ENCODE results near the gene CCDC88C.

The CCDC88C gene

GRCh38 chr14:91315844-91316267, 101.8 kb downstream of the CCDC88C start:
- peaks cover 68% of the 10 kb centered on the region for H3K4me1 Mint-ChIP-seq (ENCODE audit: low read depth)
- peak overlapping the region; percentile 80 for H3K4me3 Mint-ChIP-seq
- H3K27ac Mint-ChIP-seq: peak overlapping the region; percentile 96
- no peaks in the 10 kb centered on the region for H3K27me3 Mint-ChIP-seq (ENCODE audit: low read depth)
- H3K9me3 Mint-ChIP-seq: no peaks in the 10 kb centered on the region
- H3K36me3 Mint-ChIP-seq (ENCODE audit: low read depth): peaks cover 85% of the 10 kb centered on the region
- peak; percentile 88 for DNase-seq (ENCODE audit: low spot score)

GRCh38 chr14:91313852-91314251, 103.8 kb downstream of the CCDC88C start:
- H3K36me3 Mint-ChIP-seq (ENCODE audit: low read depth): peaks cover 87% of the 10 kb centered on the region
- H3K9me3 Mint-ChIP-seq: no peaks in the 10 kb centered on the region
- no peak for DNase-seq (ENCODE audit: low spot score)
- H3K27ac Mint-ChIP-seq: peak overlapping the region; percentile 81
- peak overlapping the region; percentile 80 for H3K4me3 Mint-ChIP-seq
- H3K27me3 Mint-ChIP-seq (ENCODE audit: low read depth): no peaks in the 10 kb centered on the region
- H3K4me1 Mint-ChIP-seq (ENCODE audit: low read depth): peaks cover 69% of the 10 kb centered on the region

GRCh38 chr14:91313154-91313850, 104.3 kb downstream of the CCDC88C start:
- H3K27ac Mint-ChIP-seq: peak overlapping the region; percentile 81
- H3K9me3 Mint-ChIP-seq: no peaks in the 10 kb centered on the region
- DNase-seq (ENCODE audit: low spot score): no peak
- no peaks in the 10 kb centered on the region for H3K27me3 Mint-ChIP-seq (ENCODE audit: low read depth)
- H3K4me3 Mint-ChIP-seq: peak overlapping the region; percentile 80
- peaks cover 67% of the 10 kb centered on the region for H3K4me1 Mint-ChIP-seq (ENCODE audit: low read depth)
- H3K36me3 Mint-ChIP-seq (ENCODE audit: low read depth): peaks cover 89% of the 10 kb centered on the region

- Mint-ChIP-seq H3K27me3 (ENCODE audit: low read depth) (no peaks in the 10 kb centered on the region), H3K27ac (peak overlapping the region; percentile 98), H3K9me3 (no peaks in the 10 kb centered on the region), H3K4me1 (ENCODE audit: low read depth) (peaks cover 53% of the 10 kb centered on the region), H3K4me3 (peak overlapping the region; percentile 82), H3K36me3 (ENCODE audit: low read depth) (peaks cover 90% of the 10 kb centered on the region)
- DNase-seq (ENCODE audit: low spot score): peak; percentile 36
These were observed 106.3 kb downstream of the CCDC88C start for GRCh38 chr14:91311284-91311662.

- peaks cover 90% of the 10 kb centered on the region for H3K36me3 Mint-ChIP-seq (ENCODE audit: low read depth)
- H3K27me3 Mint-ChIP-seq (ENCODE audit: low read depth): no peaks in the 10 kb centered on the region
- DNase-seq (ENCODE audit: low spot score): no peak
- H3K27ac Mint-ChIP-seq: peak overlapping the region; percentile 98
- peaks cover 48% of the 10 kb centered on the region for H3K4me1 Mint-ChIP-seq (ENCODE audit: low read depth)
- no peaks in the 10 kb centered on the region for H3K9me3 Mint-ChIP-seq
- peak overlapping the region; percentile 82 for H3K4me3 Mint-ChIP-seq
These were observed 106.9 kb downstream of the CCDC88C start for GRCh38 chr14:91310606-91311283.

- H3K27me3 Mint-ChIP-seq (ENCODE audit: low read depth): no peaks in the 10 kb centered on the region
- no peaks in the 10 kb centered on the region for H3K9me3 Mint-ChIP-seq
- no peak for DNase-seq (ENCODE audit: low spot score)
- H3K4me3 Mint-ChIP-seq: no peak overlapping the region
- H3K4me1 Mint-ChIP-seq (ENCODE audit: low read depth): peaks cover 46% of the 10 kb centered on the region
- H3K27ac Mint-ChIP-seq: peak overlapping the region; percentile 98
- H3K36me3 Mint-ChIP-seq (ENCODE audit: low read depth): peaks cover 92% of the 10 kb centered on the region
These were observed 107.8 kb downstream of the CCDC88C start for GRCh38 chr14:91309756-91310280.

- no peak for DNase-seq (ENCODE audit: low spot score)
- no peaks in the 10 kb centered on the region for H3K9me3 Mint-ChIP-seq
- H3K36me3 Mint-ChIP-seq (ENCODE audit: low read depth): peaks cover 85% of the 10 kb centered on the region
- peaks cover 33% of the 10 kb centered on the region for H3K4me1 Mint-ChIP-seq (ENCODE audit: low read depth)
- peak overlapping the region; percentile 41 for H3K27ac Mint-ChIP-seq
- H3K4me3 Mint-ChIP-seq: no peak overlapping the region
- H3K27me3 Mint-ChIP-seq (ENCODE audit: low read depth): no peaks in the 10 kb centered on the region
These were observed 109.3 kb downstream of the CCDC88C start for GRCh38 chr14:91308337-91308736.

- H3K9me3 Mint-ChIP-seq: no peaks in the 10 kb centered on the region
- H3K27me3 Mint-ChIP-seq (ENCODE audit: low read depth): no peaks in the 10 kb centered on the region
- H3K4me1 Mint-ChIP-seq (ENCODE audit: low read depth): peaks cover 28% of the 10 kb centered on the region
- H3K27ac Mint-ChIP-seq: peak overlapping the region; percentile 43
- no peak for DNase-seq (ENCODE audit: low spot score)
- peaks cover 80% of the 10 kb centered on the region for H3K36me3 Mint-ChIP-seq (ENCODE audit: low read depth)
- no peak overlapping the region for H3K4me3 Mint-ChIP-seq
These were observed 110.0 kb downstream of the CCDC88C start for GRCh38 chr14:91307652-91308051.

- Mint-ChIP-seq H3K4me1 (ENCODE audit: low read depth) (peaks cover 32% of the 10 kb centered on the region), H3K9me3 (no peaks in the 10 kb centered on the region), H3K4me3 (no peak overlapping the region), H3K27ac (peak overlapping the region; percentile 43), H3K36me3 (ENCODE audit: low read depth) (peaks cover 82% of the 10 kb centered on the region), H3K27me3 (ENCODE audit: low read depth) (no peaks in the 10 kb centered on the region)
- no peak for DNase-seq (ENCODE audit: low spot score)
These were observed 110.6 kb downstream of the CCDC88C start for GRCh38 chr14:91307046-91307445.

- no peaks in the 10 kb centered on the region for H3K9me3 Mint-ChIP-seq
- no peak overlapping the region for H3K4me3 Mint-ChIP-seq
- H3K4me1 Mint-ChIP-seq (ENCODE audit: low read depth): peaks cover 33% of the 10 kb centered on the region
- H3K27me3 Mint-ChIP-seq (ENCODE audit: low read depth): no peaks in the 10 kb centered on the region
- DNase-seq (ENCODE audit: low spot score): no peak
- H3K36me3 Mint-ChIP-seq (ENCODE audit: low read depth): peaks cover 84% of the 10 kb centered on the region
- no peak overlapping the region for H3K27ac Mint-ChIP-seq
These were observed 111.1 kb downstream of the CCDC88C start for GRCh38 chr14:91306547-91306946.

GRCh38 chr14:91305650-91306431, 111.8 kb downstream of the CCDC88C start:
- Mint-ChIP-seq H3K36me3 (ENCODE audit: low read depth) (peaks cover 84% of the 10 kb centered on the region), H3K4me3 (no peak overlapping the region), H3K27me3 (ENCODE audit: low read depth) (no peaks in the 10 kb centered on the region), H3K27ac (peak overlapping the region; percentile 55), H3K4me1 (ENCODE audit: low read depth) (peaks cover 27% of the 10 kb centered on the region), H3K9me3 (no peaks in the 10 kb centered on the region)
- no peak for DNase-seq (ENCODE audit: low spot score)

GRCh38 chr14:91303924-91304229, 113.7 kb downstream of the CCDC88C start:
- Mint-ChIP-seq H3K9me3 (no peaks in the 10 kb centered on the region), H3K27ac (peak overlapping the region; percentile 80), H3K36me3 (ENCODE audit: low read depth) (peaks cover 83% of the 10 kb centered on the region), H3K27me3 (ENCODE audit: low read depth) (no peaks in the 10 kb centered on the region), H3K4me1 (ENCODE audit: low read depth) (peaks cover 27% of the 10 kb centered on the region), H3K4me3 (no peak overlapping the region)
- DNase-seq (ENCODE audit: low spot score): no peak

GRCh38 chr14:91303091-91303923, 114.3 kb downstream of the CCDC88C start:
- Mint-ChIP-seq H3K27me3 (ENCODE audit: low read depth) (no peaks in the 10 kb centered on the region), H3K4me3 (no peak overlapping the region), H3K9me3 (no peaks in the 10 kb centered on the region), H3K27ac (peak overlapping the region; percentile 80), H3K36me3 (ENCODE audit: low read depth) (peaks cover 81% of the 10 kb centered on the region), H3K4me1 (ENCODE audit: low read depth) (peaks cover 25% of the 10 kb centered on the region)
- DNase-seq (ENCODE audit: low spot score): peak; percentile 56

Measured in T-helper 2 cell treated with Interferon-gamma antibody and Interleukin-4, amounts not matched to agents 5 μg/mL and 100 μg/mL, for 36 hours (primary cell).